GM12872 (cell line): ENCODE data around the gene CLEC2B.

ENCODE experiments used
- CTCF ChIP-seq: IDR thresholded peaks from 3 replicates; pipeline ENCODE4 v1.5.1; 2011; ENCODE audit warnings: low read depth, mild to moderate bottlenecking, low read length, moderate library complexity; ENCODE audit not compliant: insufficient read depth

CLEC2B gene

GRCh38 chr12:9868311-9868801 is 798 bp downstream of the CLEC2B start:
- TF ChIP-seq CTCF: no peak

- TF ChIP-seq CTCF: no peak
Observed at GRCh38 chr12:9867531-9867930, 1.6 kb downstream of the CLEC2B start.

- TF ChIP-seq CTCF: no peak
Observed at GRCh38 chr12:9866860-9867269, 2.3 kb downstream of the CLEC2B start.

- TF ChIP-seq CTCF: no peak
Observed at GRCh38 chr12:9864913-9865675, 4.1 kb downstream of the CLEC2B start.

GRCh38 chr12:9858135-9858534 is 11.0 kb downstream of the CLEC2B start:
- TF ChIP-seq CTCF: no peak

GRCh38 chr12:9856894-9857293 is 12.3 kb downstream of the CLEC2B start:
- TF ChIP-seq CTCF: no peak

GRCh38 chr12:9856151-9856550 is 13.0 kb downstream of the CLEC2B start:
- TF ChIP-seq CTCF: no peak
